Small intestine (tissue), 4 donors: Measurements from ENCODE around the gene USP26. TPM values are rescaled to one million over a fixed set of nuclear protein-coding genes. Genes with fewer than 3 reads are reported as not detected.

Experiments used
- polyA plus RNA-seq, 4 donors: library from polyadenylated mRNA; stranded (reverse) in 3 of 4; unstranded in 1 of 4; fragments of 200-250 nt in 3 of 4; fragments of 120-200 nt in 1 of 4; gene quantifications; one replicate each; pipeline versions ENCODE4 v1.2.1 to v1.2.3, GENCODE V29; 2013
- donor health status: healthy with polysubstance abuse.
- donor health status: Bipolar disorder and iron deficiency.
- donor health status: healthy.

Gene USP26
- polyA plus RNA-seq, 4 donors, result not detected

Other genes starting within 250 kb of the USP26 start
- under 1 TPM in 2 of 4 donors, not detected in 2; 0.12 to 0.55 TPM for gene HS6ST2, start 138.5 kb downstream of the USP26 start, polyA plus RNA-seq
- gene TFDP3, start 121.2 kb upstream of the USP26 start, polyA plus RNA-seq, result not detected